HTERT RPE-1 (cell line): ENCODE results near the gene ZSWIM6.

Source experiments
- in situ Hi-C: fragments of 300-500 bp; cut with MboI; formaldehyde crosslinking; loops from 4 replicates; pipeline ENCODE4 v1.14.3; 2020; ENCODE audit warnings: low sequenced_read_pairs

Gene ZSWIM6

DNA sequence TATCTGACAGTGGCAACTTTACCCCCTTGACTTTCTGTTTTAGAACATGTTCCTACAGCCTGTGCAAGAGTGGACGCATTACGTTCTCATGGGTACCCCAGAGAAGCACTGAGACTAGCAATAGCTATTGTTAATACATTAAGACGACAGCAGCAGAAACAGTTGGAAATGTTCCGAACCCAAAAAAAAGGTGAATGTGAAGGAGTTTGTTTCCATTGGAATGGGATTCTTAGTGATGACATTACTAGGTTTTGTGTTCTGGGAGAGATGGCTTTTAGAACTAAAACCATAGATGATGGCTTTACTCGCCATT, 194.1 kb downstream of the ZSWIM6 start:
- in situ Hi-C loops, result no loop called here

DNA sequence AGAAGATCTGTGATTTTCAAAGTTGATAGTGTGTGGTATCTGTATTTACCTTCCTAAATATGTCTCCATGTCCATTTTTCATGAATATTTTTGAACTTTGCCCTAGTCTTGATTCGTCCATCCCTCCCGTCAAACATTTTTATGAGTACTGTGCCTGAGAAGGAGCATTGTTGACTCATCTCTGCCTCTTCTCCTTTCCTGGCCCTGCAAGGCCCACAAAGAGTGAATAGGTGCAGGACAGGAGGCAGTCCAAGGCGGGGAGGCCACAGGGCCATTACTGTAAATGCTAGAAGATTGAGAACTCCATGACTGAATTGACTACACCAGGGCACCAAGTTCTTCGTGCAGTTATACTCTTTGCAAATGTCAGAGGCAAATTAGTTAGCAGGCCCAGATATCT, 200.9 kb downstream of the ZSWIM6 start:
- in situ Hi-C loops, result no loop called here

DNA sequence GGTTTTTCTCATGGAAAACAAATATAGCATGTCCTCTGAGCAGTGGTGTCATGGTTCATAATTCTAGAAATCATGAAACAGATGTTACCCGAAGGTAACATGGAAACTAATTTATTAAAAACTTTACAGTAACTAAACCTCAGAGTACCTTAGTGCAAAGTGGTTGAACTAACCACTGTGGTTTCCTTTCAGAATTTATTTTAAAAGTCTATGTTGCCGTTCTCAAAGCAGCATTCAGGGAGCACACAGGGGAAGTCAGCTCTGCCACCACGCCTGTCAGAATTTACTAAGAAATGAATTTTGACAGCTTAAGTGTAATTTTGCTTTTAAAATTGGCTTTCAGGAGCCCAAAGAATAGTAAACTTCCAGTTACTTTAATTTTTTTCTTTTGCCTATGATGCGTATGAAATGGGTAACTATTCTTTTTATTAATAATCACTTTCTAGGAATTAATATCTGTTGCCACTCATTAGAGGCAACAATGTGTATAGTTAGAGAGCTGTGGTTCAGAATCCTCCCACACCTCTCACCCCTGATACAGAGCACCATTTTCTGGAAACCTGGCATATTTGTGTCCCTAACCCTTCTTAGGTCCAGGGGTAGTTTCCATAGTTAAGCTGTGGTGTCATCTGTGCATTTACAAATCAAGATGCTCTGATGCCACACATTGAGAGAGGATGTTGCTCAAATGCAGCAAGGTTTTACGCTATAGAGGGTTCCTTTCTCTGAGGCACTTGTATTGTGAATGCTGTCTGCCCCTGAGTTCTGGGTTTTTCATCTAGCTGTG, 202.6 kb downstream of the ZSWIM6 start:
- in situ Hi-C loops, result no loop called here

DNA sequence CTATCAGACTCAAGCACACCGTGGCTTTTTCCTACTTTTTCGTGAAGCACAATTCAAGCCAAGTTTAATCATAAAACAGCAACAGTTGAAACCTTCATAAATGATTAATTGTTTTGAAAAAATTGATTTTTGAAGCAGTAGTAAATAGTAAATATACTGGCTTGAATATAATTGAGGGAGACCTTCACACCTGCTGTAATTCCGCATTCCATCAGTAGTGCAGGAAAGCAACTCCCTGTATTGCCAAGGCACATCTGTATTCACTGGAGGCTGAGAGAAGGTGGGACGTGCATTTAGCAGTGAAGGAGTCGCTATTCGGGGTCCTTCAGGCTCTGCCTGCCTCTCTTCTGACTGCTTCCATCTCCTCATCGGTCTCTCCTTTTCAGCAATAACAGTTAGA, 203.8 kb downstream of the ZSWIM6 start:
- in situ Hi-C loops, result no loop called here

DNA sequence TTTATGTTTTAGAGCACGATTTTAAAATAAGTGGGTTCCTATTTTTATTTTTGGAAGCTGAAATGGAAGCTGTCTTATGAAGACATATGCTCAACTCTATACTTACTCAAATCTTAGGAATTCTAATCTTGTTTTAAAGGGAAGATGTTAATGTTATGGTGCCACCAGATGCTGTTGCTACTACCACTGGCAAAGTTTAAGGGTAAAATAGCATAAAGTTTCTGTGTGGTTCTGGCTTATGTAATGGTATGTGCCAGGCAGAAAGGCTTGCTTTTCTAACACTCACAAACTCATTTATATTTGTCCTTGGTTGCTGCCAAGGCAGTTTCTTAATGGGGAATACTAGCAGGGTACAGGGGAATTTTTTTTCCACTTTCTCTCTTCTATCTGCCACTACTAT, 204.9 kb downstream of the ZSWIM6 start:
- in situ Hi-C loops, result no loop called here

DNA sequence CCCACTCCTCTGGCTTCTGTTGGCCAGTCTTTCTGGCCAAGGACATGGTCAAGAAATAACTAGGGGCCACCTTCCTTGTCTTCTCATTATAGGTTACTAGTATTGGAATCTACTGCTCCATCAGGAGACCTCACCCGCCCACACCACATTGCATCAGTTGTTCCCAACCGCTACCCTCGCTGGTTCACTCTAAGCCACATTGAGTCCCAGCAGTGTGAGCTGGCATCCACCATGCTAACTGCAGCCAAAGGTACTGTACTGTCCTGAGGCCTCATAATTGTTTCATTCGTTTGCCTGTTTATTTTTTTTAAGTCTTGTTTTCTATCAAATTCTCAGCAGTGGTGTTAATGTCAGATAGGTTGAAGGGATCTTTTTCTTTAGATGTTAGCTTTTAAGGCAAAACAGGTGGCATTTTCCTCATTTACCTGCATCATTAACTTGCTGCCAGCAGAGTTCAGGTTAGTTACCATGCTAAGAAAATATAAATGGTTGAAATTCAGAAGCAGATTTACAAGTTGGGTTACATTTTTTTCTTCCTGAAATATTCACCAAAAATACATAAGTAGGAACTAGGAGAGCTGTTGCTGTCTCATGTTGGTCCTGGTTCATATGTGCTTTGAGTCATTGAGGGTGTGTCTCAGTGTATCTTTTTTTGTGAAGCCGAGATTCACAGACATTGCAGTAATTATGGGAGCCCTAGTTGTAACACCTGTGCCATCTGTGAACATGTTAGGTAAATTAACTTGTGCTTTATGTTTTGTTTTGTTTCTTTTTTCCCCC, 206.9 kb downstream of the ZSWIM6 start:
- in situ Hi-C loops, result no loop called here

DNA sequence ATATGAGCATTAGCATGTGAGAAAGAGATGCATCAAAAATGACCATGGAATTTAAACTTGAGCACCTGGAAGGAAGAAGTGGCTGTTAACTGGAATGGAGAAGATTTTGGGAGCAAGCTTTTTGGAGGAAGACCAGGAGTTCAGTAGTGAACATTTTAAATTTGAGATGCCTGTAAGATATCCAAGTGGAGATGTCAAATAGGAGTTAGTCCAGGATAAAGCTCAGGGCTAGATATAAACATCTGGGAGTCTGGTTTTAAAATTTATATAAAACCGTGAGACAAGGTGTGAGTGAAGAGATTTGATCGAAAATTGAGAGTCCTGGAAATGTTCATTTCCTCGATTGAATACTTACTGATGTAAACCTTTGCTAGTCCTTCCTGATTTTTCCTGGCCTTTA, 217.5 kb downstream of the ZSWIM6 start:
- in situ Hi-C loops, result no loop called here

DNA sequence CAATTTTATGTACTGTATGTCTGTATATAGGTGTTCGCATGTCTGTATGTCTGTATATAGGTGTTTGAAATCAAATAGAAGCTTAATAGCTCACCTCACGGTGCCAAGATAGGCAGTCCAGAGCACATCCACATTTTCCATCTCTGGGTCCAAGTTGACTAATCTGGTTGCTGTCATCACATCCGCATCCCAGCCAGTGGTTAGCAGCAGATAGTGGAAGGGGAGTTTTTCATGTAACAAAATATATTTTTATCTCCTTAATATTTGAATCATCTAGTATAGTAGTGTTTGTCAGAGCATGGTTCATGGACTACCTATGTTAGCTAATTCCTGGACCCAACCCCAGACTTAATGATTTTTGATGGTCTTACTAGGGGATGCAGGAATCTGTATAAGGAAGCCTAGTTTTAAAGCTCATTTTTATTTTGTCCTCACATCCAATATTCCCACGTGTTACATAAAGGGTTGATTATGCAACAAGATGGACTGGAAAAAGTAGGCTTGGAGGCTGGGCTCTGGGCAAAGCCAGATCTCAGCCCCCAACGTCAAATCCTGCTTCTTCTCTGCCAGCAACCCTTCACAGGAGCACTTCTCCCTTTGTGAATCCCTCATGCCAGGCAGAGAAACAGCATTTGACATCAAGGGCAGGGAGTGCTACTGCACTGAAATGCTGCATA, 219.7 kb downstream of the ZSWIM6 start:
- in situ Hi-C loops, result no loop called here

DNA sequence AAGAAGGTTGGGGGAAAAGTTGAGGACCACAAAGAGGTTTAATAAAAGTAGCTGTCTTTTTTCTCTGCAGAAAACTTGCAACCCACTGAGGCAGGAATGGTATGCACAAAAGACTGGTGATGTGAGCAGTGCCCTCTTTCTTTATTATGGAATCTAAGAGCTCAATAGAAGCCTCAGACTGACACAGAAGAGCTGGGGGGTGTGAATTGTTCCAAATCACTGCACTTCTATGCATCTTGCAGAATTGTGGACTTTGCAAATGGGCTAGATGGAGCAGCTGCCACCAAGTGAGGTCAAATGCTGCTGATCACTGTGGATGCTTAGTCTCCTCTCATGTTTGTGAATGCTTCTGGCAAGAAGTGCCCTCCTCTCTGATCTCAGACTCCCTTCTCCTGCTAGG, 227.1 kb downstream of the ZSWIM6 start:
- in situ Hi-C loops, result no loop called here

DNA sequence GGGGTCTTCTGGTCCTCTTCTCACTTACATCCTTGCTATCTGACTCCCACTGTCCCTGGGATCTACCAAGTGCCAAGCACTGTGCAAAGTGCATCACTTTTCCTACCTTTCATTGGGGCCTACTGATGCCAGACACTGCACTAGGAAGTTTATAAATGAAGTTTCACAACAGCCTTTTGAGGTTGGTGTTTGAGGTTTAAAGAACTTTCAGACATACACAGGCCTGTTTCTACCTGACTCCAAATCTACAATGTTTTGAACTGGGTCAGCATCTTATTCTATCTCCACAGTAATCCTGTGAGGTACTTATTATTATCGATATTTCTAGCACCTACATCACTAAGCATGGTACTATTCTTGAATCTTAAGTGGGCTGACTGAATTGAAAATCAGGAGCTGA, 227.7 kb downstream of the ZSWIM6 start:
- in situ Hi-C loops, result no loop called here

DNA sequence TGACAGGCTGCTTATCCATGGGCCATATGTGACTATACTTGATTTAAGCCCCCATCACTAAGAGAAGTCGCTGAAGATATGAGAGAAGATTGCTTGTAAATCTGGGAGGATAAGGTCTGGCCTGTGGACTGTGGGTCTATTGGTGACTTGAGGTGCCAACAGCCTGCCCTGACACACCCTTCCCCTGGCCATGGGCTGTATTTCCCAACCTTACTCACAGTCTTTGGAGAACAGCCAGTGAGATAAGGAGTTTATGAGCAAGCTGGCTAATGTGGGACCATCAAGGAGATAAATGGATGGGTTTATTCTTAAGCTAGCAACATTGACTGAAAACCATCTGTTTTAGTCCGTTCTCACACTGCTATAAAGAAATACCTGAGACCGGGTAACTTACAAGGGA, 231.3 kb downstream of the ZSWIM6 start:
- in situ Hi-C loops, result no loop called here

DNA sequence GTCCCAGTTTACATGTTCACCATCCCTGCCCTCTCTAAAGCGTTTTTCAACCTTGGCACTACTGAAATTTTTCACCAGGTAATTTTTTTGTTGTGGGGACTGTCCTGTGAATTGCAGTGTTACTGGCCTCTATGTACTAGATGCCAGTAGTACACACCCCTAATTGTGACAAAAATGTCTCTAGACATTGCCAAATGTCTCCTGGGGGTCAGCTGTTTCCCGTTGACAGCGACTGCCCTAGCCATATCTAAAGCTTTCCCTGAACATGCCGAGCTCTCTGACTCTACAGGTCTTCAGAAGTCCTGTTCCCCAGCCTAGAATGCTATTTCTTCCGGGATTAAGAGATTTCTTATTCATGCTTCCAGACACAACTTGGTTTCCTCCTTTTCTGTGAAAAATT, 235.3 kb downstream of the ZSWIM6 start:
- in situ Hi-C loops, result no loop called here

DNA sequence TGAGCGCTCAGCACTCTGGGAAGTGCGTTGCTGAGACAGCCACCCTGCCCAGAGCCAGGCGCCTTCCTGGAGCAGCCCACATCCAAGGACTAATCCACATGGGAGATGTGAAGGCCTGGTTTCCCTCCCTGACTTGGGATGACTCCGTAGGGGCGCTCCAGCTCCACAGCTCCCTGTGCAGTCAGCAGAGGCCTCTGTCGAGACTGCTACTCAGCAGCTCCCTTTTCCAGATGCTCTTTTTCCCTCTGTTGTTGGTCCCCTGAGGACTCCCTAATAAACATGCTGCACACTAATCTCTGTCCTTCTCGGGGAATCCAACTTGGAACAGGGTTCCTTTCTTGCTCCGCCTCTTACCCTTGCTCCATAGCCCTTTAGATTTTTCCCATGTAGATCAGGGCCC, 237.3 kb downstream of the ZSWIM6 start:
- in situ Hi-C loops, result no loop called here

DNA sequence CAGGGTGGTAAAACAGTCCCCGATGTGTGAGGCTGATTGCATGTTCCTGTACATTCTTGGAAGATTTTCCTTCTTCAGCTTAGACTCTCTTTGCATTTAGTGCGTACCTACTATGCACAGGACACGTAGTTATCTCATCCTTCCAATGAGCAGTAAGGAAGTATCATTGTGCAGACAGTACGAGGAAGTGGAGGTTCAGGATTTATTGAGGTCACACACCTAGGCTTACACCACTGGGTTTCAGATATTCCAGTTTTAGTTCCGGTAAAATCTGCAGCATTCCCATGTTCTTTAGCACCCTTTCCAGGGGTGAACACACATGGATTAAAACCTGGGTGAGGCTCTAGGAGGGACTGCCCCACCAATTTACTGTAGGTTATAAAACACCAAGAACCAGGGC, 238.7 kb downstream of the ZSWIM6 start:
- in situ Hi-C loops, result no loop called here

DNA sequence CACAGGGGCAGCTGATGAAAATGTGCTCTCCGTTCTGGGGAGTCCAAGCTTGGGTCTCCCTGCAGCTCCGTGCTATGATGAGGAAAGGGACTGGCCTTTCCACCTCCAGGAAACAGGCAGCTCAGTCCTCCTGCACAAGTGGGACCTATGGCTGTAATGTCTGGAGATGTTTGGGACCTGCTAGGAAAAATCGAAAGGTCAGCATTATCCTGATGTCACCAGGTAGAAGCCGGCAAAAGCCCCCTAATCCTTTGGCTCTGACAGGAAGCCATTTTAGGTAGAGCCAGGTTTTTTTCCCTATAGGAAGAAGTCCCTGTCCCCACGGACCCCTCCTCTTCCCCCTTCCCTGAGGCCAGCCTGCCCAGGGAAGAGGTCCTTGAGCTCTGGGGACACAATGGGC, 240.9 kb downstream of the ZSWIM6 start:
- in situ Hi-C loops, result no loop called here

DNA sequence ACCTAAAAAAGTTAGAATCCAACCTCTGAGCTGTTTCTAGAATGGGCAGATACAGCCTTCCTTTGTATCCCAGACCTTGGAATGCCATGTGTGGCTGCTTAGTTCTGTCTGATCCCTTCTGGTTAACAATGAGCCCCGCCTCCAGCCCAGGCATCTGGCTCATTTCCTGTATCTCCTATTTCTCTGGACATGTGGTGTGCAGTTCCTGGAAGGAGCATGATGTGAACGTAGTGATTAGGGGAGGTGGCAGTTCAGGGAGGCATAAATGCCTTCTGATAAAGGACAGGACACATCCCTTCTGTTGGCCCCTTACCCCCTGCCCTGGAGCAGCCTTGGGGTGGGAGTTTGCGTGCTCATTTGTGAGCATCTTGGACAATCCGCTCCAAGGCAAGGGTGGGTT, 243.0 kb downstream of the ZSWIM6 start:
- in situ Hi-C loops, result no loop called here

DNA sequence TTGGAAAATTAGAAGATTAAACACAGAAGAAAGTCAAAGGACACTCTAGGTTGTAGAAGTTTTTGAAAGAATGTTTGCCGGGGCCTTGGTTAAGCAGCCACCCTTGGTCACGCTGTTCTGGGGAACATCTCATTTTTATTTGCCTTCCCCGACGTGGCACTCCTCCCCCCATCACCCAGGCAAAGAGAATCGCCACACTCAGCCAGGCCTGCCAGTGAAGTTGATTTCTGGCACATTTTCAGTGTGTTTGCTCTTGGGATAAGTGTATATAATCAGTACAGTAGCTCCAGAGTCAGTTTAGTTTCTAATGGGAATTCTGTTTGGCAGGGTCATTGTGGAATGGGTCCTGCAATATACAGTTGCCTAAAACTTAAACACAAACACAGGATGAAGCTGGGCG, 243.5 kb downstream of the ZSWIM6 start:
- in situ Hi-C loops, result no loop called here

DNA sequence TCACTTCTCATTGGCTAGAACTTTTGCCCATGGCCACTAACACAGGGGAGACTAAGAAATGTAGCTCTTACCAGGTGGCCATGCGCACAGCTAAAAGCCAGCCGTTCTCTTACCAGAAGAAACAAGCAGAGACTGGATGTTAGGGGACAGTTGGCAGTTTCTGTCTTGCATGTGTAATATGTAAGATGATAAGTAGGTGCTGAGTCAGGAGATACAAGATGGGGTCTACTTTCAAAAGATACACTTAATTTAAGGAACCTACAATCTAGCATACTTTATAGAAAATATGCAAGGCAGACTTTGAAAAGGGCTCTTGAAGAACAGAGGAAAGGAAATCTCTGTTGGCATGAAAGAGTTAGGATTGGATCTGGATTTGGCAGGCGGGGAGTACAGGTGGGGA, 244.5 kb downstream of the ZSWIM6 start:
- in situ Hi-C loops, result no loop called here

DNA sequence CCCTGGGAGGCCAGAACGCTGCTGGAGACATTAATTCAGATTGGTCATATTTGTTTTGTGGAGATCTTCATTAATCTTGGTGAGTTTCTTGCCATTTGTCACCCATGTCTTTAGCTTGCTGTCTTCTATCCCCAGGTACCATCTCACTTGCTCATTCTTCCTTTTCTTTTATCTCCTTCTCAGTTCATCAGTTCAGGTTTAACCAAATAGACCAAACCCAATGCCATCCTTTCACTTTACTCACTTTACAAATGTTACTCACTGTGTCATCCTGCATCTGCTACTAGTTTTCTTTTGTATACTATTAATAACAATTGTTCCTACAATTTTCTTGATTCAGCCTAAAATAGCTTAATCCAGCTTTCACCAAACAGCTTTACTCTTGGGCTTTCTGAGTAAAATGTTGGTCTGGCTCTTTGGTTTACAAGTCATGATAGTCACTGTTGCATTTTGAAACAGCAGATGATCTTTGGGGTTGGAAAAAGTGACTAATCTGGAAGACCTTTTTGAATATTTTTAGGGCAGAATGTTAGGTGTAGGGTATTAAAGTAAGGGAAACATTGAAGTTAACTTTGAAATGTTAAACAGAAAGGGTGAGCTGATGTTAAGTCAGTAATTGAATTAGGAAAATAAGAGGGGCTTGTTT, 246.9 kb downstream of the ZSWIM6 start:
- in situ Hi-C loops, result no loop called here

DNA sequence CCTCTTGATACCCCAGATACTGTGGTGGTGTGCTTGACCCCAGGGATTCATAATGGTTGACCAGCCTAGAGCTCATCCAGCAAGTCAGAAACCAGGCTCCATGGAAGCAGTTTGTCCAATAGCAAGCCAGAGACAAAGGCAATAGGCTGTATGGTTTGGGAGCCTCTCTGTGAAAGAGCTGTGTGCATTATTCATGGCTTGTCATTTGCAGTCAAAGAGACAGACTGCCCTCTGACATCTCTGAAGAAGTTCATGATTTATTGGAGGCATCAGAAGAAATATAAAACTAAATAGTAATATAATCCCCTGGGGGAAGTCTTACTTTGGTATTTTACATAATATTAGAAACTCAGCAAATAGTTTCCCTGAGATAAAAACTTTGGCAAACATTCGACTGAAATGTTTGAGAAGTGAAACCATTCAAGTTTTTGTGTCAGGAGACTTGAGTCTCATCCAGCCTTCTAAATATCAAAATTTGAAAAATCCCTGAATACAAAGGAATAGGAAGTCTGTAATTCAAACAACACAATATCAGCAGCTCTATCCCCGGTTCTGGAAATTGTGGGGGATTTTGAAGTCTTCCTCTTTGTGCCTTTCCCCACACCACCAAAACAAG, 250.3 kb downstream of the ZSWIM6 start:
- in situ Hi-C loops, result no loop called here

DNA sequence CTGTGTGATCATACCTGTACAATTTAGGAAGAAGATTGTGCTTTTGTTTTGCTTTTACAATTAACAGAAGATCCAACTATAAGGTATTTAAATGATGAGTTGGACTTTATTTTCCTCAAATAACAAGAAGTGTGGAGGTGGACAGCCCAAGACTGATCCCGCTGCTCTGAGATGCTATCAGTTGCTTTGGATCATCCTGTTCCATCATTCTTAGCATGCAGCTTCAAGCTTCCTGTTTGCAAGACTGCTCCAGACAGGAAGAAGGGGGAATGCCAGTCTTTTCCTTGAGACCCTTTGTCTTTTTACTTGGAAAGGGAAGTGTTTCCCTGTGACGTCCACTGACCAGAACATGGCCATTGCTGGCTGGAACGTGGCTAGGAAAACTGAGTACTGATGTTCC, 250.8 kb downstream of the ZSWIM6 start:
- in situ Hi-C loops, result no loop called here
